SK-N-MC (cell line): ENCODE measurements around the gene YTHDF1.

Experiments
- EZH2 ChIP-seq: fragments of 200-600 bp; sonication (generic); IDR thresholded peaks from one replicate; pipeline ENCODE4 v1.6.1; 2017; ENCODE audit warnings: antibody characterized with exemption
- POLR2AphosphoS5 ChIP-seq: IDR thresholded peaks from 2 replicates; pipeline ENCODE4 v1.6.1; 2012; ENCODE audit warnings: mild to moderate bottlenecking, low read depth, low read length, borderline replicate concordance

DNA sequence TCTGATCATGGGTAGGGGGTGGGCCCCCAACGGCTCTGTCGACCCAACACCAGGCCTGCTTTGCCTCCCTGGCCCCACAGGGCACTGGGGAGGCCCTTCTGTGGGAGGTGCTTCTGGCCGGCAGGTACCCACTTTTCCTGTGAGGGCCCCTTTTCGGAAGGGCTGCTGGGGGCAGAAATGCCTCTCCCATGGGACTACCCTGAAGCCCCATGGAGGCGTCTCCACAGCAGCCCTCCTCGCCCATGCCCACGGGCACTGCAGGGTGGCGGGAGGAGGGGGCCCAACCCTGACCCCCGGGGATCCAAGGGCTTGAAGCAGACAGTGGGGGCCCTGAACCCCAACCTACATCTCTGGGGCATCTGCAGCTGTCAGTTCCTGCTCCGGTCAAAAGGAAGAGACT, 22.1 kb upstream of the YTHDF1 start:
- no peak for TF ChIP-seq EZH2
- TF ChIP-seq POLR2AphosphoS5 = no peak
